Loucy (cell line): ENCODE results near the gene PEAR1.

Source experiments
- H2AFZ ChIP-seq: fragments of 200-600 bp; sonication (generic); 2 replicates; pipeline ENCODE4 v1.6.0; 2016; ENCODE audit warnings: antibody characterized with exemption, mild to moderate bottlenecking, low read length, moderate library complexity
- H3F3A ChIP-seq: fragments of 200-600 bp; 2 replicates; pipeline ENCODE4 v1.6.0; 2016; ENCODE audit warnings: antibody characterized with exemption, low read depth, mild to moderate bottlenecking
- H3K27me3 ChIP-seq: fragments of 200-600 bp; sonication (generic); 2 replicates; pipeline ENCODE4 v1.6.1; 2014; ENCODE audit warnings: low read length, mild to moderate bottlenecking; ENCODE audit not compliant: insufficient read depth, poor library complexity, severe bottlenecking
- H3K36me3 ChIP-seq: fragments of 200-600 bp; sonication (generic); 2 replicates; pipeline ENCODE4 v1.6.1; 2016; ENCODE audit warnings: low read length; ENCODE audit not compliant: insufficient read depth
- H3K4me1 ChIP-seq: fragments of 200-600 bp; sonication (generic); 2 replicates; pipeline ENCODE4 v1.5.1; 2014; ENCODE audit warnings: low read length, mild to moderate bottlenecking; ENCODE audit not compliant: insufficient read depth, poor library complexity, severe bottlenecking
- H3K4me2 ChIP-seq: fragments of 200-600 bp; sonication (generic); 2 replicates; pipeline ENCODE4 v1.6.0; 2014; ENCODE audit warnings: antibody characterized with exemption, low read length, low read depth, mild to moderate bottlenecking; ENCODE audit not compliant: poor library complexity, severe bottlenecking
- H3K4me3 ChIP-seq: fragments of 200-600 bp; sonication (generic); 2 replicates; pipeline ENCODE4 v1.5.1; 2014; ENCODE audit warnings: low read length, mild to moderate bottlenecking, mixed read lengths; ENCODE audit not compliant: poor library complexity, severe bottlenecking
- H3K79me2 ChIP-seq: fragments of 200-600 bp; sonication (generic); 2 replicates; pipeline ENCODE4 v1.6.1; 2014; ENCODE audit warnings: low read length; ENCODE audit not compliant: insufficient read depth
- H3K9ac ChIP-seq: fragments of 200-600 bp; sonication (generic); 2 replicates; pipeline ENCODE4 v1.6.0; 2014; ENCODE audit warnings: mild to moderate bottlenecking, low read depth, low read length, moderate library complexity; ENCODE audit not compliant: poor library complexity, severe bottlenecking
- H3K9me2 ChIP-seq: fragments of 200-600 bp; sonication (generic); replicated peaks from 2 replicates; pipeline ENCODE4 v1.6.1; 2016; ENCODE audit warnings: low read depth, low read length, mixed read lengths
- H3K9me3 ChIP-seq: fragments of 200-600 bp; sonication (generic); 2 replicates; pipeline ENCODE4 v1.6.1; 2014; ENCODE audit warnings: mild to moderate bottlenecking, antibody characterized with exemption, low read length, low read depth; ENCODE audit not compliant: insufficient read depth
- H4K20me1 ChIP-seq: fragments of 200-600 bp; sonication (generic); 2 replicates; pipeline ENCODE4 v1.6.0; 2014; ENCODE audit warnings: antibody characterized with exemption, low read length, mild to moderate bottlenecking; ENCODE audit not compliant: insufficient read depth, poor library complexity, severe bottlenecking
- CTCF ChIP-seq: fragments of 200-600 bp; sonication (generic); conservative IDR thresholded peaks from 2 replicates; pipeline ENCODE4 v1.5.1; 2014; ENCODE audit warnings: mild to moderate bottlenecking, antibody characterized with exemption, low read length
- EZH2phosphoT487 ChIP-seq: fragments of 200-600 bp; IDR thresholded peaks from 2 replicates; pipeline ENCODE4 v1.6.1; 2018; ENCODE audit warnings: antibody characterized with exemption, mild to moderate bottlenecking, moderate library complexity, borderline replicate concordance

The PEAR1 gene

GRCh38 chr1:156953571-156953970, 60.1 kb downstream of the PEAR1 start:
- TF ChIP-seq CTCF (no peak), EZH2phosphoT487 (no peak)
- Histone ChIP-seq H3K27me3 (no peaks in the 10 kb centered on the region), H3K79me2 (no peaks in the 10 kb centered on the region), H3K4me2 (no peak overlapping the region), H3K9ac (no peak overlapping the region), H2AFZ (no peak overlapping the region), H4K20me1 (no peaks in the 10 kb centered on the region), H3K9me2 (no peaks in the 10 kb centered on the region), H3K4me3 (no peak overlapping the region), H3K4me1 (peaks cover 16% of the 10 kb centered on the region), H3K9me3 (no peaks in the 10 kb centered on the region), H3F3A (no peaks in the 10 kb centered on the region), H3K36me3 (no peaks in the 10 kb centered on the region)

- Histone ChIP-seq H3K79me2 (no peaks in the 10 kb centered on the region), H3K9me2 (no peaks in the 10 kb centered on the region), H3K4me1 (peaks cover 27% of the 10 kb centered on the region), H3K27me3 (no peaks in the 10 kb centered on the region), H4K20me1 (no peaks in the 10 kb centered on the region), H3K9ac (no peak overlapping the region), H3F3A (no peaks in the 10 kb centered on the region), H3K36me3 (no peaks in the 10 kb centered on the region), H3K4me3 (no peak overlapping the region), H3K4me2 (no peak overlapping the region), H2AFZ (no peak overlapping the region), H3K9me3 (no peaks in the 10 kb centered on the region)
- TF ChIP-seq CTCF, result no peak
- TF ChIP-seq EZH2phosphoT487, result no peak
These were observed 62.8 kb downstream of the PEAR1 start for GRCh38 chr1:156956333-156956732.

- no peak for TF ChIP-seq EZH2phosphoT487
- peak overlapping the region; percentile 25 for H3K4me2 ChIP-seq
- H3F3A ChIP-seq, result no peaks in the 10 kb centered on the region
- no peaks in the 10 kb centered on the region for H3K36me3 ChIP-seq
- no peaks in the 10 kb centered on the region for H3K27me3 ChIP-seq
- no peak overlapping the region for H3K4me3 ChIP-seq
- no peaks in the 10 kb centered on the region for H3K9me2 ChIP-seq
- no peak overlapping the region for H2AFZ ChIP-seq
- no peaks in the 10 kb centered on the region for H4K20me1 ChIP-seq
- no peak overlapping the region for H3K9ac ChIP-seq
- H3K4me1 ChIP-seq, result peaks cover 27% of the 10 kb centered on the region
- H3K9me3 ChIP-seq, result no peaks in the 10 kb centered on the region
- no peaks in the 10 kb centered on the region for H3K79me2 ChIP-seq
These were observed 64.1 kb downstream of the PEAR1 start for GRCh38 chr1:156957634-156958033.

GRCh38 chr1:156958247-156958714, 64.8 kb downstream of the PEAR1 start:
- Histone ChIP-seq H3K79me2 (no peaks in the 10 kb centered on the region), H3K4me1 (peaks cover 33% of the 10 kb centered on the region), H3F3A (no peaks in the 10 kb centered on the region), H4K20me1 (no peaks in the 10 kb centered on the region), H3K9ac (no peak overlapping the region), H3K9me3 (no peaks in the 10 kb centered on the region), H3K9me2 (no peaks in the 10 kb centered on the region), H3K36me3 (no peaks in the 10 kb centered on the region), H2AFZ (no peak overlapping the region), H3K4me2 (peak overlapping the region; percentile 25), H3K4me3 (no peak overlapping the region), H3K27me3 (no peaks in the 10 kb centered on the region)
- TF ChIP-seq CTCF (no peak), EZH2phosphoT487 (no peak)
